Measurements from ENCODE around the gene CCL18.
"Not testable (repeated sequence)": the region's sequence is repeated elsewhere in the genome, so short reads cannot be mapped to it uniquely, and the experiment has no call there.

DNA sequence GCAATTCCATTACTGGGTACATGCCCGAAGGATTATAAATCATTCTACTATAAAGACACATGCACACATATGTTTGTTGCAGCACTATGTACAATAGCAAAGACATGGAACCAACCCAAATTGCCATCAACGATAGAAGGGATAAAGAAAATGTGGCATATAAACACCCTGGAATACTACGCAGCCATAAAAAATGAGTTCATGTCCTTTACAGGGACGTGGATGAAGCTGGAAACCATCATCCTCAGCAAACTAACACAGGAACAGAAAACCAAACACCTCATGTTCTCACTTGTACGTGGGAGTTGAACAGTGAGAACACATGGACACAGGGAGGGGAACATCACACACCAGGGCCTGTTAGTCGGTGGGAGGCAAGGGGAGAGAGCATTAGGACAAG lies 57.0 kb downstream of the CCL18 start:
- TF ChIP-seq FOXK2 (IDR thresholded peaks at IDR 0.05); HDGF (IDR thresholded peaks at IDR 0.05; ENCODE audit: borderline replicate concordance); FOXA1 (IDR thresholded peaks at IDR 0.05); SP1 (IDR thresholded peaks at IDR 0.05); SUZ12 (IDR thresholded peaks at IDR 0.05); ARNT (IDR thresholded peaks at IDR 0.05): not testable (repeated sequence)
- TF ChIP-seq, protein P1, sequence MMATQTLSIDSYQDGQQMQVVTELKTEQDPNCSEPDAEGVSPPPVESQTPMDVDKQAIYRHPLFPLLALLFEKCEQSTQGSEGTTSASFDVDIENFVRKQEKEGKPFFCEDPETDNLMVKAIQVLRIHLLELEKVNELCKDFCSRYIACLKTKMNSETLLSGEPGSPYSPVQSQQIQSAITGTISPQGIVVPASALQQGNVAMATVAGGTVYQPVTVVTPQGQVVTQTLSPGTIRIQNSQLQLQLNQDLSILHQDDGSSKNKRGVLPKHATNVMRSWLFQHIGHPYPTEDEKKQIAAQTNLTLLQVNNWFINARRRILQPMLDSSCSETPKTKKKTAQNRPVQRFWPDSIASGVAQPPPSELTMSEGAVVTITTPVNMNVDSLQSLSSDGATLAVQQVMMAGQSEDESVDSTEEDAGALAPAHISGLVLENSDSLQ (IDR thresholded peaks at IDR 0.05), result not testable (repeated sequence)

All from HEK293T (cell line).